Measurements from ENCODE around the gene RPGRIP1L.

The RPGRIP1L gene

DNA sequence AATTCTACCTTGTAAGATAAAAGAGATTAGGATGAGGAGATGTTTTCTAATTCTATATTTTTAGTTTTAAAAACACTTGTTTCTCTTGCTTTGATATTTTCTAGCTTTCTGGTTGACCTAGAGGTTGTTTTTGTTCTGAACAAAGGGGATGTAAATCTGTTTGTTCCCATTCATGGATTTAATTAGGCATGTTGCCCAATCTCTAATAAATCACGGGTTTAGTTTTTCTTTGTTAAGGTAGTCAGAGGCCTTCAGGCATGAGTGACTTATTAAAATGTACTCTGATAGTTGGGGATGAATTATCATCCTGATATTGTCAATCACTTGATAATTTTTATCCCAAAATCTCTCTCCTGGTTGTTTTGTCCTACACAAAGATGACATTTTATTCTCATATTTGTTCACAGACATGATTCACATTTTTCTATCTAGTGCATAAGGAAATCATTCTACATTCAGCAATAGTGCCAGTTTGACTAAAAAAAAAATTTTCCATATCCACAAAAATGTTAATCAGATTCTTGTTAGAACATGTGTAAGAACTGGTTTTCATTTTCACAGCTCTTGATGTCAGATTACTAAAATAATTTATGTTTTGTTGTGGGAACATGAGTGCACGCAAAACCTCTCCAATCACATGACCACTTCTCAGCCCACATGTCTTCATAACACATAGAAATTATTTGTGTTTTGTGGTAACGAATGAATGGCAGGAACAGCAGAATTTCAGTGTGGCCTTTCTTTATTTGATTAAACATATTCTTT, 105.0 kb downstream of the RPGRIP1L start:
- DNase-seq: no peak

DNA sequence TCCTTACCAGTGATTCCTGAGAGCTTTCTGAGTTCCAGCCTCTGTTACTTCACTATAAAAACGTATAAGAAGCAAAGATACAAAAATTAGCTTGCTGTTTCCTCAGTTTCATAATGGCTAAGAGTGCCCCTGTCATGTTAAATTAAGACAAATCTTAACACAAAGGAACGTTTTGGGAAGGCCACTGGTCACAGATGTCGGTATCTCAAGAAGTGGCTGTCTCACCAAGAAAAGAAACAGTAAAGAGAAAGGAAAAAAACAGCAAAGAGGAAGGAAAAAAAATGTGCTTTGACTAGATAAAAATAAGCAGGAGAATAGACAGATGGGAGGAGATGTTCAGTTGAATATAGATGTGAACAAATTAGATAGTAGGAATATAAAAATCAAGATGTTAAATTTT, 105.9 kb downstream of the RPGRIP1L start:
- no peak for DNase-seq

DNA sequence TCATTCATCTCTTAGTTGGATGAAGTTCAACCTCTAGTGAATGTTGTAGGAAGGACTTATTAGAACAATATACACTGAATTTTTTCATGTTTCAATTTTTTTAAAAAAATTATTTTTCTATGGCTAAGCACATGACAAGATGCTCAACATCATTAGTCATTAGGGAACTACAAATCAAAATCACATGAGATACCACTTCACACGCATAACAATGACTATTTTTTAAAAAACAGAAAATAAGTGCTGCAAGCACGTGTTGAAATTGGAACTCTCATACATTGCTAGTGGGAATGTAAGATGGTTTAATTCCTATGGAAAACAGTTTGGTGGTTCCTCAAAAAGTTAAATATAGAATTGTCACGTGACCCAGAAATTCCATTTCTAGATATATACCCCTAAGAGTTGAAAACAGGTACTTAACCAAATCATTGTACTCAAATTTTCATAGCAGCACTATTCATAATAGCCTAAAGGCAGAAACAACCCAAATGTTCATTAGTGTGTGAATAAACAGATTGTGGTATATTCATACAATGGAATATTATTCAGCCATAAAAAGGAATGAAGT, 115.5 kb downstream of the RPGRIP1L start:
- no peak for DNase-seq

DNA sequence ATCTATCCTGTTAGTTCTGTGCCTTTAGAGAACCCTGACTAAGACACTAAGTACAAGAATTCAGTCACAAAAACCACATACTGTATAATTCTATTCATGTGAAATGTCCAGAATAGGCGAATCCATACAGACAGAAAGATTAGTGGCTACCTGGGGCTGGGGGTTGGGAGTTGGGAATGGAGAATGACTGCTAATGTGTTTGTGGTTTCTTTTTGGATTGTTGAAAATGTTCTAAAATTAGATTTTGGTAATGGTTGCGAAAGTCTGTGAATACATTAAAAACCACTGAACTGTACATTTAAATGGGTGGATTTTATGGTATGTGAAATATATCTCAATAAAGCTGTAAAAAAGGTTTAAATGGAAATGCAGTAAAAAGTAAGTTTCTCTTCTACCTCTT, 120.3 kb downstream of the RPGRIP1L start:
- DNase-seq: no peak

GRCh38 chr16:53581784-53582183, 121.9 kb downstream of the RPGRIP1L start:
- no peak for DNase-seq

GRCh38 chr16:53580038-53580802, 123.4 kb downstream of the RPGRIP1L start:
- DNase-seq: no peak

GRCh38 chr16:53576904-53577303, 126.8 kb downstream of the RPGRIP1L start:
- no peak for DNase-seq

DNA sequence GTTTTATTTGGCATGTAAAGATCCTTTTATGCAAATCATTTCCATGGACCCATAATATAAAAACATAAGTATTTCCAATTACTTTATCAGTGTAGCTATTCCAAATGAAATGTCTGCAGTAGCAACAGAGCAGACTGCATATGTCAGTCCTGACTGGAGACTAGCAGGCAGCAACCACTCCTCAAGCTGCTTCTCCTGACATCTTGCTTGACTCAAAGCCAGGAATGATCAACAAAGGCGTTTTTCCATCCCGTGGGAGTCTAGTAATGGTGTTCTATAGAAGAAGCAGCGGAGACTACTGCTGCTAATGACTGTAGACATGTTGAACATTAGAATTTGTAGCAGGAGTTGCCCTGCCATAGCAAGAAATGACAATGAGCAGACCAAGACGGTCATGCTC, 127.4 kb downstream of the RPGRIP1L start:
- no peak for DNase-seq

GRCh38 chr16:53571763-53572162, 131.9 kb downstream of the RPGRIP1L start:
- DNase-seq: no peak

GRCh38 chr16:53566552-53567245, 137.0 kb downstream of the RPGRIP1L start:
- DNase-seq: no peak

DNA sequence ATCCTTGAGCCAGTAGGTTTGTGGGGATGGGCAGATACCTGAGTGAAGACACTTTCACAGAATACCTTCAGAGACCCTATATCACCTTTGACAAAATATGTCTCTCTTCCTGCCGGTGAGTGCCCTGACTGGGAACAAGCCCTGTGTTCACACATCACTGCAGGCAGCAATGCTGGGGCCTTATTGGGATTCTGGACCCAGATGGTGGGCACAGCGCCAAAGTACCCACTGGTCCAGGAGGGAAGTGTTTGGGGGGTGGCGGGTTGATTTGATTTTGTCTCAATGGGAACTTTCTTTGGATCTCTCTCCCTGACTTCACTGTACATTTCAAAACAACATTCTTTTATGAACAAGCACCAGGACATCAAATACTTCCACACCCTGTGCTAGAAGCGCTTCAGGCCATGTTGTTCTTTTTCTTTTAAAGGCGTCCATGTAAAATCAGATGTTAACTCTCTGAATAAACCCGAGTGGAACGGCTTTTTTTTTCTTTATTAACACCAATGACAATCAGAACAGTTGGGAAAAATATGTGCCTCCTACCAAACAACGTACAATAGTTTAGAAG, 138.3 kb downstream of the RPGRIP1L start:
- DNase-seq: no peak

GRCh38 chr16:53563426-53563825, 140.2 kb downstream of the RPGRIP1L start:
- no peak for DNase-seq

- no peak for DNase-seq
Measured at GRCh38 chr16:53561101-53561888, 142.4 kb downstream of the RPGRIP1L start.

DNA sequence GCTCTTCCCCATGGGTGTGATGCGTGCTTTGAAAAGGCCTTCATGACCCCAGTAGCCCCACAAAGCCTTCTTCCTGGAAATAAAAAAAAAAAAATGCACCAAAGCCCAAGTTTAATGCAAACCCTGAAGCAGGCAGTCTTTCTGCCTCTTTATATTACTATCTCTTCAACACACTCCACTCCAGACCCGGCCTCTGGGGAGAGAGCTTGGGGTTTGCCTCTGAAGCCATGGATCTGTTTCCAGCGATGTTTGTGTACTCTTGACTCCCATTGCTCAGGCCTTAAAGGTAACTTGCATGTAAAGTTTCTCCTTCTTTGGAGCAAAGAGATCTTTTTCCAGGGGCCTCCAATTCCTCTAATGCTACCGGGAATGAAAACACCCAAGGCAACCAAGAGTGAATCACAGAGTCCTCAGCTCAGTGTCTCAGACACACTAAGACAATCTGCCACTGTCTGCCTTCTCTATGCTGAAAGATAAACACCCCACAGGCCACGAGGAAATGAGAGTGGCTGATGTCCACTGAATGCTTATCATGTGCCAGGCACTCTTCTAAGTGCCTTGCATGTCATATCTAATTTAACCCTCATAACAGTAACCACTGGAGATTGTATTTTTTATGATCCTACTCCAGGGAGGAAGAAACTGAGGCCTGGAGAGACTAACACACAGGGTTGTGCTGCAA, 144.2 kb downstream of the RPGRIP1L start:
- DNase-seq: no peak

DNA sequence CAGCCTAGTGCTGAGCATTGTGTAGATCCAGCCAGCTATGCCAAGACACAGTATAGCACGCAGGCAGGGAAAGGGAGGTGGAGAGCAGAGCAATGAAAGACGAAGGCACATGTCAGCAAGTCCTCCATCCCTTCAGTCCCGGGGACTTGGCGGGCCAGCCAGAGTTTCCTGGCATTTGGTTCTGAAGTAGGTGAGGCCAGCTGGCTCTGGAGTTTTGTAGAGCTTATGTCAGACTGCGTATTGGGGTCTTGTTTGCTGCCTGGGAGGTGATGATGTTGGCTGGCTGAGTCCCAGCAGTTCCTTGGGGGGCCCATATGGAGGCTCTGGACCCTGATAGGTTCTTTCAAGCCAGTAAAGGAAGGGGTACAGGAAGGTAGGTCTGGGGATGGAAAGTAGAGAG, 144.9 kb downstream of the RPGRIP1L start:
- DNase-seq: no peak

DNA sequence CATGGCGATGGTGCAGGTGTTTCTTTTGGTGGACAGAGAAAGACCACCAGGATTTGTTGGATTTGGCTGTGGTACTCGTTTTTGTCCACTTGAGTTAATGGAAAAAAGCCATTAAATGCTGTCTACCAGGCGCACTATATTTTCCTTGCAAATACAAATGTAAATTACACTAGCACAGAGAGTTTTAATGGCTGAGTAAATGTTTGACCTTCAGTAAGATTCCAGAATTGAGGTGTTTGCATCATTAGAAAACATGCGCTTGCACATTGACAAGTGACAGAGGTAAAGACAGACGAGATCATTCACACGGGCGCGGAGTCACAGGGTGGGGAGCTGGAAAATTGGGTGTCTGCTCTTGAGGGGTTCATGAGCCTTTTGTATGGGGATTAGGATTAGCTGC, 147.1 kb downstream of the RPGRIP1L start:
- DNase-seq: peak; percentile 49

DNA sequence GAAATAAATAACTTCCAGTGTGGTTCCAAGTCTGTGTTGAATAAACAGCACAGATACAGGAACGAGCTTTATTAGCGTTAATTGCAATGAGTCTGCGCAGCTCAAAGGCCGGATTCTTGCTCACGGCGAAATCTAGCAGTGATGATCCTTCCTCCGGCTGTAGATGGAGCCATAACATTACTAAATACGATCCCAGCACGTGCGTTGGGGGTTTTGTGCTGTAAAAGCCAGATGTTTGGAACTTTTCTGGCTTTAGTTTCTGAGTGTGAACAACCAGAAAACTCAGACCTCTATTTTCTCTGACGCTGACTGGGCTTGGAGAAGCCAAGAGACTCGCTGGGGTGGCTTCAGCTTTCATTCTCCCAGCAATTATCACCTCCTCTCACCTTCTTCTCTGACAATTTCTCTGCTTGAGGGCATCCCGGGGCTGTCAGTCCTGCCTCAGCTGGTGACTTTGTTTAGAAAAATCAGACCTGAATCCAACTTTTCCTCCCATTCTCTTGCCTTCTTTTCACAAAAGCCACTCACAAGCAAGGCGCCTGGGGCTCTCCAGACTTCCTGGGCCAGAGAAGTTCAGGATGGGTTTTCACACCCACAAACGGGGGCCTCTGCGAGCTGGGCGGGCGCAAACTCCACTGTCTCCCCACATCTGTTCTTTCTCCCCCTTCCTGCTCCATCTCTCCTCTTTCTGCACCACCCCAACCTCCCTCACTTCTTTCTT, 153.5 kb downstream of the RPGRIP1L start:
- DNase-seq: peak; percentile 75
